Measurements from ENCODE around the gene IGSF9B.

DNA sequence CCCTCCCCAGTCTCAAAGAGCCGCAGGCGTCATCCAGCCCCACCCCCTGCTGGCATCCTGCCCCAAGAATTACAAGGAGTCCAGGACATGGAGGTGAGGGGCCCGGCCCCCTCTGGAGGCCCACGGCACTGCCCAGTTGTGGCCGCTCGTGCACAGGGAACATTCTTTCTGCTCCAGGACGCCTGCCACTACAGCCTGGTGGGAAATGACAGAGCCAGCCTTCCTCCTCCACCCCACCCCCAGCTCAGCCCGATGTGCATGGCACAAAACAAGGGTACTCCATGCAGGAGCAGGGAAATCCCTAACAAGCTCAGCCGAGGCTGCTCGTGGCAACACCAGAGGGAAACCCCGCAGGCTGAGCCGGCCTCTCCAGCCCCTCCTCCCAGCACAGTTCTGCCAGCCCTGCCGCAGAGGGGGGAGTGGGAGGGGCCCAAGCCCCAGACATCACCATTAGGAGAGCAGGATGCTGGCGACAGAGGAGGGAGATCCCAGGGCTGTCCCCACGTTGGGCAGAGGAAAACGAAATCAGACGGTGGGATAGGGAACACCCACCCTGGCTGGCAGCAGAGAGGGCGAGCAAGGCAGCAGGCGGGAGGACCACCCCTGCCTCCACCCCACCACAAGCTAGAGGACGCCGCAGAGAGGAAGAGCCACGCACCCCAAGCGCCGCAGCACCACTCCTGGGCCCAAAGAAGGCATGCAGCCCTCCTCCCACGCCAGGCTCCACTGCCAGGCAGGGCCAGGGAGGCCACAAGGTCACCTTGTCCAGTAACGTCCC is 10.0 kb downstream of the IGSF9B start:
- TF ChIP-seq, protein P1, sequence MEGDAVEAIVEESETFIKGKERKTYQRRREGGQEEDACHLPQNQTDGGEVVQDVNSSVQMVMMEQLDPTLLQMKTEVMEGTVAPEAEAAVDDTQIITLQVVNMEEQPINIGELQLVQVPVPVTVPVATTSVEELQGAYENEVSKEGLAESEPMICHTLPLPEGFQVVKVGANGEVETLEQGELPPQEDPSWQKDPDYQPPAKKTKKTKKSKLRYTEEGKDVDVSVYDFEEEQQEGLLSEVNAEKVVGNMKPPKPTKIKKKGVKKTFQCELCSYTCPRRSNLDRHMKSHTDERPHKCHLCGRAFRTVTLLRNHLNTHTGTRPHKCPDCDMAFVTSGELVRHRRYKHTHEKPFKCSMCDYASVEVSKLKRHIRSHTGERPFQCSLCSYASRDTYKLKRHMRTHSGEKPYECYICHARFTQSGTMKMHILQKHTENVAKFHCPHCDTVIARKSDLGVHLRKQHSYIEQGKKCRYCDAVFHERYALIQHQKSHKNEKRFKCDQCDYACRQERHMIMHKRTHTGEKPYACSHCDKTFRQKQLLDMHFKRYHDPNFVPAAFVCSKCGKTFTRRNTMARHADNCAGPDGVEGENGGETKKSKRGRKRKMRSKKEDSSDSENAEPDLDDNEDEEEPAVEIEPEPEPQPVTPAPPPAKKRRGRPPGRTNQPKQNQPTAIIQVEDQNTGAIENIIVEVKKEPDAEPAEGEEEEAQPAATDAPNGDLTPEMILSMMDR (IDR thresholded peaks at IDR 0.05; ENCODE audit: poor library complexity) = no peak
- no peak for TF ChIP-seq EZH2 (IDR thresholded peaks at IDR 0.05; ENCODE audit: borderline replicate concordance)
